Pulmonary artery endothelial cell (primary cell): ENCODE measurements around the gene PATZ1. TPM values are rescaled to one million over a fixed set of nuclear protein-coding genes. Genes with fewer than 3 reads are reported as not detected.
"Not testable (repeated sequence)": the region's sequence is repeated elsewhere in the genome, so short reads cannot be mapped to it uniquely, and the experiment has no call there.

Experiments
- DNase-seq: peaks from one replicate; pipeline ENCODE4 v3.0.0-alpha.2; 2011; ENCODE audit warnings: low read depth, low spot score
- total RNA-seq: library from RNA; depleted of rRNA; stranded (reverse); fragments of >200 nt; gene quantifications from 2 replicates; pipeline ENCODE4 v1.2.3, GENCODE V29; 2014

PATZ1 gene
- total RNA-seq, 1 donor from 2014 or later, result 16.7 TPM

DNA sequence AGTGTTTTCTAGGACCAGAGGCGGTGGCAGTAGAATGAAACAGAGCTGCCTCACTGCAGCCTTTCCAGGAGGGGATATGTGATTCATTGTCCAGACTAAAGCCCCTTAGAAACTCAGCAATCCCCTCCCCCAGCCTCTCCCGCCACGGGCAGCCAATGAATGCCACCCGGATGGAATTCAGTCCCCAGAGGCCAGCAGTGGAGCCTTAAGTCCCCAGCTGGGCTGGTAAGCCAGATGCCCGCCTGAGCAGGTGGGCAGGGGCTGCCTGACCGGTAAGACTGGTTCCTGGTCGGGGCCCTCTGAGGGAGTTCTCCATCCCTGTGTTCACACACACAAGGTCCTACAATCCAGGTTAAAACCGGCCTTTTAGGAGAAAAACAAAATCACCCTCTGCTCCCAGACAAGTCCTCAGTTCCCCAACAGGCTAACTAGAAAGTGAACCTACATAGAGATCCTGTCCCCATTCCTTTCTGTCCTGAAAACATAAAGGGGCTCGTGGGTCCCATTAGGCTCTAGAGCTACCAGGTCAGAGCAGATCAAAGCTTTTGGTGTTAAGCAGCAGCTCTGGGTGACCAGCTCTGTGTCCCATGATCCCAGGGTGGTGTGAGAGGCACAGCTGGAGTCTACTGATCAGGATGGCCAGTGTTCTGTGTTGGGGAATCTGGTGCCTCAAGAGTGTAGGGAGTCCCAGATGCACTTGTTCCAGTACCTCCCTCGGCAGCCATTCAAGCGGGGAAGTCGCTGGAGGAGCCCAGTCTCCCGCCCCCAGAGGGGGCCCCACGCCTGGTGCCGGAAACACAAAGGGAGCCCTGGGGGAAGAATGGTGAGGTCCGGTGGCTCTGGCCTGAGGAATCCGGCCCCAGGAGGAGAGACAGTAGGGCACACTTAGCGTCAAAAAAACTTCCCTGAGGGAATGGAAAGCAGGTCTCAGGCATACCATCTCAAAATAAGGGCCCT lies 2.6 kb downstream of the PATZ1 start:
- no peak for DNase-seq

DNA sequence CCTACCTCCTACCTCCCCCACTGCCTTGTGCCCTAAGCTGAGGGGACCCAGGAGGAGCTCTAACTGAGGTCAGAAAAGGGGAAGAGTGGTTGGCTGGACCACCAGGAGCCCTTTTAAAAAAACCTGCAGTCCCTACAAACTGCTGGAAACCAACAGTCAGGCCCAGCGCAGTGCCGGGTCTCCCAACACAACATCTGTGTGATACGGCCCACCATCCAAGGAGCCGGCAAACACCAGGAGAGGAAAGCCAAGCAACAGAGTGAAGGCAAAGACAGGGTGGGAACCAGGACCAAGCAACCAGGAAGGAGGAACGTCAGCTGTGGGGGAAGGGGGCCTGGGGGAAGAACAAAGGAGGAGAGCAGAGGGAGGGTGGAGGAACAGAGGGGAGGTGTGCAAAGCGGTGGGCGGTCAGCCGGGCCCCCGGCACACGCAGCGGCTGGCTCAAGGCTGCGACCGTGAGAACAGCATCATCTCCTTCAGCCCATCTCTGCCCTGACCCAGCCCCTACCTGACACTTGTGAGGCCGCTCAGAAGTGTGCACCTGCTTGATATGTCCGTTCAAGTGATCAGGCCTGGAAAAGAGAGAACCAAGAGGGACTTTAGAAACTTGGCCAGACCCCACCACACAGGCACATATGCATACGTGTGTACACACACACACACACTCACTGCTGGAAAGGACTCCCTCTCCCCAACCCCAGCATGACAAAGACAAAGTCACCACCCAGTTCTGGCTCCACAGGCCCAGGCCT lies 3.6 kb downstream of the PATZ1 start:
- DNase-seq, result no peak

DNA sequence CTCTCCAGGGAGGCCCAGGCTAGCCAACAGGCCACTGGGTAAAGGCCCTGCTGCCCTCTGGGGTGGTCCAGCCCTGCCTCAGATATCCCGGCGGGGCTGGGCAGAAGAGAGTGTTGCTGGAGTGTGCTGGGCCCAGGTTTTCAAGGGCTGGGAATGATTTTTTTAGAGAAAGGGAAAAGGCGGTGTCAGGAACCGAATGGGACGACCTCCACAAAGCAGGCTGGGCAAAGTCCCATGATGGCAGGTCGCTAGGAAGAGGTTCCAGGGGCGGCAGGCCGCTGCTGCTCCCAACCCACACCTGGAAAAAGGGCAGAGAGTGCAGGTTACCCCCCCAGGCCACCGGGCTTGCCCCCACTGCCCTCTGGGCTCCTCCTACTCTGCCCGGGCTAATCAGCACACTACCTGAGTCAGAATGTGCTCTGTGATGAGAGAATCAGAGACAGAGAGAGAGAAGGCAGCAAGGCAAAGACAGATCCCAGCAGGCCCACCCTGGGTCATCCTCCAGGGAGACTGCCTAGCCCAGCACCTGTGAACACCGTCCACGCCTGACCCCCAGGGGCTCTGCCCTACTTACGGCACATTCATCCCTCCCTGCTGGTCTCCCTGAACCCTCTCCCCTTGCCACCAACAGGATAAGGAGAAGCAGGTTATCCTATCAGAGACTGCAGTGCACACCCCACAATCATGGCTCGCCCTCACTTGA lies 4.6 kb downstream of the PATZ1 start:
- no peak for DNase-seq

DNA sequence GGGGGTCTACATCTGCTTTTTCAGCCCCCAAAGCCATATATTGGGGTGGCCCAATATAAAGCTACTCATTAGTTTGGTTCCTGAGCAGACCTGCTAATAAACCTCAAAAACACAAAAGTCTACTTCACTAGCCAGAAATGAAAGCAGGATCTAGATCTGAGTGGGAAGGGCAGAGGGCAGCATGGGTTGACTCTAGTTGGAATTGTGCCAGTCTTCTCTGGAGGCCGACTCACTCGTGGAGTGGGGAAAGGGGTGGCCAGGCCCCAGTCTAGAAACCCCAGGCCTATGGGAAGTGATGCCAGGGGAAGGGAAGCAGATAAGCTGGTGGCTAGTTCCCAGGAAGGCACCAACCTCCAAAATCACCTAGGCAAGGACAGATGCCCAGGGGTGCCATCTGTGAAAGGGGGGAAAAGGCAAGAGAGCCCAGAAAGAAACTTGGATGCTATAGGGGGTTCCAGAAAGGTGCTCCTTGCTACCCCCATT lies 5.3 kb downstream of the PATZ1 start:
- no peak for DNase-seq

DNA sequence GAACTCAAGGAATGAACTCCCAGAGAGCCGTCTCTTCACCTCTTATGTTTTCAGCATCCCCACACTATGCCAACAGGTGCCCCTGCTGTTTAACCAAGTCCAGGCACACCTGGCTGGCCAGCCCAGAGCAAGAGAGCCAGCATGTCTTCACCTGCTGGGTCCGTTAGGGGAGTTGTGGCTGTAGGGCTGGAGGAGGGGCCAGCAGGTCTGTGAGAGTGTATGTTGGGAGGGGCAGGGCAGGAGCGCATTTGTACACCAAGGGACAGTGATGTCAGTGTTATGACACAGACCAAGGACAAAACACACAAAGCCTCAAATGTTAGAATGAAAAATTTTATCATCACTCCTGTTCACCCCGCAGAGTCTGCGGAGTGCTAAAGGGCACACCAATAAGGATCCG lies 5.8 kb downstream of the PATZ1 start:
- no peak for DNase-seq

DNA sequence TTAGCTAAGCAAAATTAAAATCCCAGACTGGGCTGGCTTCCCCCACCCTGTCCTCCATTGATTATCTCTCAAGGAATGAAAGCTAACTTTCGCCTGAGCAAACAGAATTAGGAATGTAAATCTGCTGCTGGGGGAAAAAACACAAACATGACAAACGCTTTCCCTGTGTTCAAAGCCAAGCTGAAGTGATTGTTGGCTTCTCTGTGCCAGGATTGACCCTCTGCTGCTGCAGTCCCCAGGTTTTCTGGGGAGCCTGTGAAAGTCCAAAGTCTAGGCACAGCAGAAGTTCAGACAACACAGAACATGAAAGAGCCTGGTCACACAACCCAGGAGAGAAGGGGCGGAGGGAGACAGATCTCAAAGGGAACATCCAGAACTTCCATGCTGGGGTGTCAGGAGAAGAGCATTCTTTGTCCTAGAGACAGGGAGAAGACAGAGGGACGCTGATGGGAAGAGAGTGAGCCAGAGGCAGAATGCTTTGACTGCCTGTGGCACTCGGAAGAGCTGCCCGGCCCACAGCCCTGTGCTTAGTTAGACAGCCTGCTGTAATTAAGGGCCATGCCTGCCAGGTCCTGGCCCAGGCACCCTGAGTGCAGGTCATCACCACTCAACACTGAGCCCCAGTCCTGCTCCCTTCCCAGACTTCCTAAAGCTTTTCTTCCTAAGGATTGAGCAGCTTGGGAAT lies 6.9 kb downstream of the PATZ1 start:
- no peak for DNase-seq

DNA sequence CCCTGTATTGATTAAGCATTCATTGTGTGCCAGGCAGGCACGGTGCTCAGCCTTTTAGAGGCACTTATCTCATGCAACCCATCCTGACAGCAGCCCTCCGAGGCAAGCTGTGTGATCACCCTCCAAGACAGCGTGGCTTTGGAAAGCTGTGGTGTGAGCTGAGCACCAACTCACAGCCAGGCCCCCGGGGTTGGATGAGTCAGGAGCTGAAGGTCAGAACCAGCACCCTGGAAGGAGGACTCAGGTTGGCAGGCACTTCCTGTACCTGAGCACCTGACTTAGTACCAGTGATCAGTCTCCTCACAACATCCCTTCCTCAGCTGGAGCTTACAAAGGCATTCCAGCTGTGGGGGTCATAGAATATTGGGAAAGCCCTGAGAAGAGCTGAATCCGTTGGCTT lies 9.0 kb downstream of the PATZ1 start:
- DNase-seq, result no peak

DNA sequence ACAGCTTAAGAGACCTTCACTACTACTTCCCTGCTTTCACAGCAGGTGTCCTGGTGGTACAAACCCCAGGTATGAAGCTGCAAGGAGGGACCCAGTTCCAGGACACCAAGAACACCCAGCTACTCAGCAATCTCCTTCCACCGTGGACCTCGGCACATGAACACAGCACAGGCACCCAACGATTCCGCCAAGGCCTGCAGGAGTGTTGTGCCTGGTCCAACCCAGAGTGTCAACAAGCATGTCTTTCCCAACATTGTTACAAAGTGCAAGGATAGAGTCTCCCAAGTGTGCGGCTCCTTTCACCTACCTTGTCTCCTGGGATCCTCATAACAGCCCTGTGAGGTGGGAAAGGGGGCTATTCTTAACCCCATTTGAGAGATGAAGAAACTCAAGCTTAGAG lies 11.8 kb downstream of the PATZ1 start:
- no peak for DNase-seq

DNA sequence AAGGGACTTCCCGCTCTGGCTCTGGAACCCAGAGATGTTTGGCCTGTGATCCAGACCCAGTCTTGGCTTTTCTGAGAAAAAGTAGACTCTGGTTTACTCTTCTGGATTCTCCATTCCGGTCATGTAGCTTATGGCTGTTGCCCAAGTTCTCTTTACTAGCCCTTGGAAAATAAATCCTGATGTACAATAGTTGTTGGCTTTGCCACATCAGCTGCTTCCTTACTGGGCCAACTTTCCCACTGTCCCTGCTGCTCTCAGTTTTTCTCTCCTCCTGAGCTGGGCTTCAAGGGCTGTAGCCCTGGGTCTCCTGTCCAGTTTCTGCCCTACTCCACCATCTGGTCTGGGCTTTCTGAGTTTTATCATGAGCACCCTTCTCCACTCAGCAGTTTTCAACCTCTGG lies 12.5 kb downstream of the PATZ1 start:
- no peak for DNase-seq

DNA sequence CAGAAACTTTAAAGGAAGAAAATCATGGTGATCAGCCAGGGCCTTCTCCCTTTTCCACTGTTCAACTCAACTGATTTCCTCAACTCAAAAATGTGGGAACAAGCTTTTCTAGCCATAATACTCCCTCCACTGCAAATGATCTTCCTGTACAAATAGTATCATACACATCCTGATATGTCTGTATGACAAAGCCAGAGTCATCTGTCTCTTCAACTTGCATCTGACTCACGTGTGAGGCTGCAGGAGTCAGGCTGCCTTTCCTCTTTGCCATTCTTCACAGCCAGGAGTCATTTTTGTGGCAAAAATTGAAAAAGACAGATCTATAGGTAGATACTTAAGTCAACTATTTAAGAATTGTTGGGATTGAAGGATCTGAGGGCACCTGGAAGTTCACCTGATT lies 13.3 kb downstream of the PATZ1 start:
- no peak for DNase-seq

DNA sequence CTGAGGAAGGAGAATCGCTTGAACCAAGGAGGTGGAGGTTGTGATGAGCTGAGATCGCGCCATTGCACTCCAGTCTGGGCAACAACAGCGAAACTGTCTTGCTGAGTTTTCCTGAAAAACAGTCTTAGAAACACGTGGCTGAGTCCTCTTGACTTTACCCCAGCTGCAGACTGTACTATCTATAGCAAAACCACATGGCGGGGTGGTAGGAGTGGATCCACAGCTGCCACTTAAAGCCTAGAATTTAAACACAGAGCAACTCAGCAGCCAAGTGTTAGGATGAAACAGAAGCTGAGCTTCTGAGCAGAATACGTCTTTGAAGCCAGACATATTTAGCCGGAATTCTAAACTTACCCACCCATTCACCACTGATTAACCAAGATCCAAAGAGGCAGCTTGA lies 14.1 kb downstream of the PATZ1 start:
- DNase-seq, result no peak

DNA sequence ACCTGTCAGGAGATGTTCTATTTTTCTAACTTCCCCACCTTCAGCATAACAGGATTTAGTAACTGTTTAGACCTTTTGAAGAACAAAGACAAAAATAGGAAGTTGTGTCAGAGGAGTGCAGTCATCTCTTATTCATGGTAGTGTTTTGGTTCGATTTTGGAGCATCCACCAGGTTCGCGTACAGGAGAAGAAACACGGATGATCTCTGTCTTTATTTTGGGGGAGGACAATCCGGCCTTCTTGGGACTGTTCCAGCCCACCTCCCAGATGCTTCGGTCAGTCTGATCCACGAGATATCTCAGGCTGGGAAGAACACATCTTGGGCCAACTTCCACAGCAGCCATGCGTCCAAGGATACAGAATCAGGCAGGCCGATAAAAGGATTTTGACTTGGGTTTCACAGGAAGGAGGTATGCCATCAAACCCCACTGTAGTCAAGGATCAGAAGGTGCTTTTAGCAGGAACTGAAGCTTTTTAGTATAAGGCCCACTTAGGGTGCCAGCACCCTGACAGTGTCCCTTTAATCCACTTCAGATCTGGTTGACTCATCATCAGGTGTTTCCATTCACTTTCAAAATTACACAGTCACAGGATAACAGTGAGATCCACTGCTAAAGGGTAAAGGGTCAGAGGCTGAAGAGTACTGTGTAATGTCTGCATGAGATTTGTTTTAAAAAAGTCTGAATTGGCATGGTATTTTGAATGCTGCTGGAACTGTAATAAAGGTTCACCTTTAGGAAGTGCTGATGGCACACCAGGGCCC lies 16.5 kb downstream of the PATZ1 start:
- no peak for DNase-seq

DNA sequence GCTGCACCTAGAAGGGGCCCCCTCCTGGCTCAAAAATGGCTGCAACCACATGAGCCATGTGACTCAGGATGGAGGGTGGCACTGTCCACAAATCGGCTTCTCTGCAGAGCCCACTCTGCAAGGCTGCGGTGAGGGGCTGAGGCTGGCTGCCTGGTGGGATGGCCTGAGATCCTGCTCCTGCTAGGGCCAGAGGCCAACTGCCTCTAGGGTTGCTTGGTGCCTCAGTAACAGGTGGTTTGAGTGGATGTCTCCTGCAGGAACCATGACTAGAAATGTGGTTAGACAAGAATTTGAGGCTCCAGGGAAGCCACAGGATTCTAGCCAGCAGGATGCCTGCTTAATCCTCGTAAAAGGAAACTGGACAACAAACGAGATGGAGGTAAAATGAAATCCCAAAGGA lies 17.1 kb downstream of the PATZ1 start:
- DNase-seq, result no peak

DNA sequence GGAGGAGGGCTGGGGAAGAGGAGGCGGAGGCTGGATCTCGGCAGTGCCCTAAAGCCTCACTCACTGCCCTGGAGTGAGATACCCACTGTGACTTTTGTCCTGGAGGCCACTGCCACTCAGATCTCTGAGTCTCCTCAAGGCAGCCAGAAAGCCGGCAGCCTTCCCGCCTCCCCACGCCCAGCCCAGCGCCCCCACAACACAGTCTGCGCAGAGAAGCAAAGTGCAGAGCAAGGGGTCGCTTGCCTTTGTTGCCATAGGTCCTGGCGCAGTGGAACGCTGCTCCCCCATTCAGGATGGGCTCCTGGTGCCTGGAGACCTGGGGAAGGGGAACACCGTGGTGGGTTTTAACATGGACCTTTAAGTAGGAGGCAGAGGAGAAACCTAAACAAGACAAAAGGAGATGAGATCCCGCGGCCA lies 17.6 kb downstream of the PATZ1 start:
- no peak for DNase-seq

DNA sequence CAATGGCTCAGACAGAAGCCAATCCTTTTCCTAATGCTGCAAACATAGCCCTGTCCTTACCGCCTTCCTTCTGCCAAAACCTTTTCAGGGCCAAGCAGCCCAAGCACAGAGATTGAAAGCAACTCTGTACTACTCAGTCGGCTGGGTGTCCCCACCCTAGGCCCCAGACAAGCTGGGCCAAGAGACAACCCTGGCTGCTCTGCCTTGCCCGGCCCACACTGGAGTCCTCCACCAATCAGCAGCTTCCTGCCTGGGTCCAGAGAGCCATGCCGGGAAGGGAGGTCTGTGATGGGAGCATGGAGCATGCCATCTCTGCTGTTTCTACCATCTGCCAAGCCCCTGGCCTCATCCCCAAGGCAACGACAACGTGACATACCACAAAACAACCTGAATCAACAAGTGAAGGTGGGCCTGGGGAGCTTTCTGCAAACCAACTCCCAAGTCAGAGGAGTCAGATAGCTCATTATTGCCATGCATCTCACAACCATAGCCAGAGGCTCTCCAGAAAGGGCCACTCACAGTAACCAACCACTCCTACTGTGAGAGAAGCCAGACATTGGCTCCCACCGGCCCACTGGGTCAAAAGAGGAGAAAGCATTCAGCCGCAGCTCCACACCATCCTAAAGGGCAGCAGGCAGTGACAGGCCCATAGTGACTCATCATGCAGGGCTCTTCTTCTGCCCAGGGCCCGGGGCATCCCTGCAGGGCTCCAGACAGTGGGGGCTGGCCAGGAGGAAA lies 18.2 kb downstream of the PATZ1 start:
- no peak for DNase-seq

DNA sequence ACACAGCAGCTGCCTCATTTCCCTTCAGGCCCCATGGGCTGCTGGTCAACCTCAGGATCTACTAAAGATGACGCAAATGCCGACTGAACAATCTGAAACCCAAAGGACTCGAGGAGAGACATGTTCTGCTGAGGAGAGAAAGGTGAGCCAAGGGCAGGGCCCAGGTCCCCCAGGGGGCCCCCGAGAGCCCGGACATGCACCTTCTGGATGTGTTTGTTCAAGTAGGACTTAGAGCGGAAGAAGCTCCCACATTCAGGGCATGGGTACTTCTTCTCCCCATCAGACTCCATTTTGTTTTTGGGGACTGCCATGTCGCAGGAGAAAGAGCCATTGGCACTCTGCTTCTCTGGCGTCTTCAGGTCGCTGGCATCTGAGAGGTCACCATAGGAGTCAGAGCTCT lies 19.3 kb downstream of the PATZ1 start:
- DNase-seq, result no peak

DNA sequence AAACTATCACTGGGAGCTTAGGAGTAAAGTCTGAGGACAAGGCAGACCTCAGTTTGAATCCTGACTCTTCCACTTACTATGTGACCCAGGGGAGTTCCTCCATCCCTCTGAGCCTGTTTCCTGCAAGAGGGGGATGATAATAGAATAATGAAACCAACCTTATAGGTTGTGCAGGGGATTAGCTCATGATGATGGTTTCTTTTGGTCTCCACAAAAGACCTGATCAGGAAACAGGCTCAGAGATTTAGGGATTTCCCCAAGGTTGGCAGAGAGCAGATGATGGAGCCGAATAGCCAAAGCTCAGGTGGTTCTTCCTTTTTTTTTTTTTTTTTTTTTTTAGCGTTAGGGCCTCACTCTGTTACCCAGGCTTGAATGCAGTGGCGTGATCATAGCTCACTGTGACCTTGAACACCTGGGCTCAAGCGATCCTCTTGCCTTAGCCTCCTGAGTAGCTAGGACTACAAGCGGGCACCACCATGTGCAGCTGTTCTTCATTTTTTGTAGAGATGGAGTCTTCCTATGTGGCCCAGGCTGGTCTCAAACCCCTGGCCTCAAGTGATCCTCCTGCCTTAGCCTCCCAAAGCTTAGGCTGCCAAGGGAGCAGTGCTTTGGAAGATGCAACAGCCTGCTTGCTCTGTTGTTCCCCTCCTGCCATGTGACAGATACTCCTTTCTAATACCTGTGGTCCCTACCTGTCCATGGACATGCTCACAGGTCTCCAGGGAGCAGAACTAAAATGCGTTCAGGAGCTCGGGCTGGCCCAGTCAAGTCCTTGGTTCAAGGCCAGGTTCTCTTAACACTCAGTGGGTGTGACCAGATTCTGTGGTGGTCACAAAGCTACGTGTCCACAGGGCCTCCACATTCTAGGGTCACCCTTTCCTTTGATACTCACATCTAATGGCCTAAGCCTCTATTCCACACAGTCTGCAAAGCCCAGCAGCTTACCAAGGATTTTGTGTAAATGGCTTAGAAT lies 22.3 kb downstream of the PATZ1 start:
- no peak for DNase-seq

DNA sequence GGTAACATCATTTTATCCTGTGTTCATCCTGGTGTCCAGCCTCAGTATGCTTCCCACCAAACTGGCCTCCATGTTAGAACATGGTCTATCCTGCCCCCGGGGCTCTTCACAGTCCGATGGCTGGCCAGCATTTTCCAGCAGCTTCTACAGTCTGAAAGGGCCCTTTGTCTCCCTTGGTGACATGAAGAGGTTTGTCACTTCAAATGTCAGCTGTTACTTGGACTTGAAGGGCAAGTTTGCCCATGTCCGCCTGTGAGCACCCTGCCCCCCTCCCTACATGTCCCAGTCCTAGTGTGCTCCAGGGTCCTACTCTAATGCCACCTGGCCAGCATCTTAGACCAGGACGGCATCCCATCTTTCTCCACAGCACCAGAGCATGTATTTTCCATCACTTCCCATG lies 24.7 kb downstream of the PATZ1 start:
- no peak for DNase-seq

DNA sequence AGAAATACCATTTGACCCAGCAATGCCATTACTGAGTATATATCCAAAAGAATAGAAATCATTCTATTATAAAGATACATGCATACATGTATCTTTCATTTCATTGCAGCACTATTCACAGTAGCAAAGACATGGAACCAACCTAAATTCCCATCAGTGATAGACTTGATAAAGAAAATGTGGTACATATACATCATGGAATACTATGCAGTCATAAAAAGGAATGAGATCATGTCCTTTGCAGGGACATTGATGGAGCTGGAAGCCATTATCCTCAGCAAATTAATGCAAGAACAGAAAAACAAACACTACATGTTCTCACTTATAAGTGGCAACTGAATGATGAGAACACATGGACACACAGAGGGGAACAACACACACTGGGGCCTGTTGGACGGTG lies 31.9 kb downstream of the PATZ1 start:
- not testable (repeated sequence) for DNase-seq
